Esophagus mucosa (tissue), 1 donor: ENCODE measurements around the gene MATN4. TPM values are rescaled to one million over a fixed set of nuclear protein-coding genes. Genes with fewer than 3 reads are reported as not detected.
A peak's percentile ranks its signal among the peaks of the same experiment; 100 is the strongest.

Experiments used
- ATAC-seq: fragments of 200-7000 bp; cut with Tn5 transposase; one replicate; pipeline ENCODE4 v1.9.1; 2020
- total RNA-seq: library from RNA; stranded (reverse); gene quantifications from one replicate; pipeline ENCODE4 v1.2.4, GENCODE V29; 2023
- donor health status: DM: yes; HTN: yes; CAD: no.

The MATN4 gene
- total RNA-seq, 1 donor from 2014 or later, result 0.16 TPM

GRCh38 chr20:45289942-45290676, 18.0 kb downstream of the MATN4 start:
- ATAC-seq, result no peak

GRCh38 chr20:45288860-45289259, 19.2 kb downstream of the MATN4 start:
- no peak for ATAC-seq

GRCh38 chr20:45288376-45288775, 19.7 kb downstream of the MATN4 start:
- ATAC-seq, result no peak

GRCh38 chr20:45283551-45284057, 24.5 kb downstream of the MATN4 start:
- peak; percentile 85 for ATAC-seq

- ATAC-seq, result no peak
These were observed 25.2 kb downstream of the MATN4 start for GRCh38 chr20:45282700-45283550.

GRCh38 chr20:45279992-45280391, 28.1 kb downstream of the MATN4 start:
- peak; percentile 41 for ATAC-seq

- ATAC-seq, result no peak
These were observed 32.8 kb downstream of the MATN4 start for GRCh38 chr20:45275338-45275737.

GRCh38 chr20:45269754-45270270, 38.3 kb downstream of the MATN4 start:
- ATAC-seq, result no peak

- no peak for ATAC-seq
These were observed 39.0 kb downstream of the MATN4 start for GRCh38 chr20:45269056-45269455.

- no peak for ATAC-seq
These were observed 39.6 kb downstream of the MATN4 start for GRCh38 chr20:45268531-45268930.

- ATAC-seq, result peak; percentile 35
These were observed 41.1 kb downstream of the MATN4 start for GRCh38 chr20:45266977-45267376.

GRCh38 chr20:45263556-45264266, 44.4 kb downstream of the MATN4 start:
- no peak for ATAC-seq

GRCh38 chr20:45258664-45259063, 49.4 kb downstream of the MATN4 start:
- ATAC-seq, result no peak

- ATAC-seq, result no peak
These were observed 49.8 kb downstream of the MATN4 start for GRCh38 chr20:45258259-45258658.

GRCh38 chr20:45257711-45258110, 50.4 kb downstream of the MATN4 start:
- ATAC-seq, result no peak

GRCh38 chr20:45257161-45257560, 50.9 kb downstream of the MATN4 start:
- ATAC-seq, result peak; percentile 71

GRCh38 chr20:45254383-45255262, 53.5 kb downstream of the MATN4 start, which contains the start of gene SLPI:
SLPI (minus strand) TSS chr20:45254564; CDS start chr20:45254543, 21 bp downstream.
- ATAC-seq, result peak; percentile 79

- ATAC-seq, result peak; percentile 53
These were observed 54.8 kb downstream of the MATN4 start for GRCh38 chr20:45253261-45253660.

GRCh38 chr20:45251884-45252560, 56.1 kb downstream of the MATN4 start:
- ATAC-seq, result no peak

GRCh38 chr20:45248609-45249008, 59.5 kb downstream of the MATN4 start:
- ATAC-seq, result no peak

GRCh38 chr20:45247865-45248264, 60.2 kb downstream of the MATN4 start:
- no peak for ATAC-seq
